Neutrophil (primary cell): ENCODE measurements around the gene TRMU.

ENCODE experiments used
- H3K27ac ChIP-seq: fragments of 200-600 bp; sonication (generic); 2 replicates; pipeline ENCODE4 v1.5.1; 2016; ENCODE audit warnings: mild to moderate bottlenecking, moderate library complexity
- H3K27me3 ChIP-seq: fragments of 200-600 bp; sonication (generic); 2 replicates; pipeline ENCODE4 v1.6.0; 2016; ENCODE audit warnings: mild to moderate bottlenecking
- H3K36me3 ChIP-seq: fragments of 200-600 bp; sonication (generic); 2 replicates; pipeline ENCODE4 v1.5.1; 2017
- H3K4me1 ChIP-seq, 2 experiments: fragments of 200-600 bp in 1 of 2; sonication (generic) in 1 of 2; 1 replicate in 1 of 2; 2 replicates in 1 of 2; pipeline versions ENCODE4 v1.5.1 to v1.6.1; 2013 to 2016; ENCODE audit warnings: low read depth in 1 of 2, low read length in 1 of 2, mild to moderate bottlenecking in 1 of 2, moderate library complexity in 1 of 2; ENCODE audit not compliant: control insufficient read depth in 1 of 2, insufficient read depth in 1 of 2
- H3K4me3 ChIP-seq, 2 experiments: fragments of 200-600 bp in 1 of 2; sonication (generic) in 1 of 2; 1 replicate in 1 of 2; 2 replicates in 1 of 2; pipeline ENCODE4 v1.5.1; 2013 to 2016; ENCODE audit warnings: low read depth in 1 of 2, low read length in 1 of 2, mild to moderate bottlenecking in 1 of 2, moderate library complexity in 1 of 2
- H3K9me3 ChIP-seq: fragments of 200-600 bp; sonication (generic); 2 replicates; pipeline ENCODE4 v1.5.1; 2016
- TF ChIP-seq, protein P1 (sequence below): fragments of 200-600 bp; sonication (generic); IDR thresholded peaks from 2 replicates; pipeline ENCODE4 v1.5.1; 2016; ENCODE audit warnings: antibody characterized with exemption

Gene TRMU

DNA sequence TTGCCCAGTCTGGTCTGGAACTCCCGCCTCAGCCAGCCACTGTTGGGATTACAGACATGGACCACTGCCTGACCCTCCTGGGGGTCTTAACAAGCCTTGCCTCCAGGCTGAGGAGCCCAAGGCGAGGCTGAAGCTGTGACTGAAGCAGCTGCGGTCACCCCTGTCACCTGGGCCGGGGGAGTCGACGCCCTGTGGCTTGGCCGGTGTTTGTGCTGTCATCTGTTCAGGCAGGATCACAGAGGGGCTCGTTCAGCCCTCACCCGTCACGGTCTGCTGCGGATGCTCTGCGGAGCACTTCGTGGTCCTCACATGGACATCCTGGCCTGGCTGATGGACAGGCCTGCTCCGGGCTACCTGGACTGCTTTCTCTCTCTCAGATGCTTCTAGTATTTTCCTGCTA lies 23.8 kb downstream of the TRMU start:
- TF ChIP-seq, protein P1, sequence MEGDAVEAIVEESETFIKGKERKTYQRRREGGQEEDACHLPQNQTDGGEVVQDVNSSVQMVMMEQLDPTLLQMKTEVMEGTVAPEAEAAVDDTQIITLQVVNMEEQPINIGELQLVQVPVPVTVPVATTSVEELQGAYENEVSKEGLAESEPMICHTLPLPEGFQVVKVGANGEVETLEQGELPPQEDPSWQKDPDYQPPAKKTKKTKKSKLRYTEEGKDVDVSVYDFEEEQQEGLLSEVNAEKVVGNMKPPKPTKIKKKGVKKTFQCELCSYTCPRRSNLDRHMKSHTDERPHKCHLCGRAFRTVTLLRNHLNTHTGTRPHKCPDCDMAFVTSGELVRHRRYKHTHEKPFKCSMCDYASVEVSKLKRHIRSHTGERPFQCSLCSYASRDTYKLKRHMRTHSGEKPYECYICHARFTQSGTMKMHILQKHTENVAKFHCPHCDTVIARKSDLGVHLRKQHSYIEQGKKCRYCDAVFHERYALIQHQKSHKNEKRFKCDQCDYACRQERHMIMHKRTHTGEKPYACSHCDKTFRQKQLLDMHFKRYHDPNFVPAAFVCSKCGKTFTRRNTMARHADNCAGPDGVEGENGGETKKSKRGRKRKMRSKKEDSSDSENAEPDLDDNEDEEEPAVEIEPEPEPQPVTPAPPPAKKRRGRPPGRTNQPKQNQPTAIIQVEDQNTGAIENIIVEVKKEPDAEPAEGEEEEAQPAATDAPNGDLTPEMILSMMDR = no peak
- Histone ChIP-seq H3K4me3 (no peak overlapping the region), H3K9me3 (no peaks in the 10 kb centered on the region), H3K27me3 (no peaks in the 10 kb centered on the region), H3K27ac (no peak overlapping the region), H3K4me1 (no peaks in the 10 kb centered on the region), H3K36me3 (peaks cover 43% of the 10 kb centered on the region)

DNA sequence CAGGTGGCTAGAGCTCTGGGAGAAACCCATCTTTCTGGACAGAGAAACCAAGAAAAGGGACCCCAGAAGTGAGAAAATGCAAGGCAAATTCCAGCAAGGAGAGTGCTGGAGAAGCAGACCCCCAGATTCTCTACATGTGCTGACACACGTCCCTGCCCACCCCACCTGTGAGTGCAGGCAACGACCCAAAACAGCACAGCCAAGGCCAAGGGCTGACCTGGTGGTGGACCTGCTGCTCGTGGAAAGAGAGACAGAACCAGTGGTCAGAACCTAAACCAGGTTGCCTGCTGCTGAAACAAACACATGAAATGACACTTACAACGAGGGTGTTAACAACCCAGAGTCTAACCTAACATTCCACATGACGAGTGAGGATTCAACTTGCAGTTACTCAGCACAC lies 24.6 kb downstream of the TRMU start:
- no peaks in the 10 kb centered on the region for H3K27me3 ChIP-seq
- no peak overlapping the region for H3K27ac ChIP-seq
- H3K9me3 ChIP-seq = no peaks in the 10 kb centered on the region
- H3K36me3 ChIP-seq = peaks cover 36% of the 10 kb centered on the region
- H3K4me1 ChIP-seq = no peaks in the 10 kb centered on the region
- H3K4me3 ChIP-seq = no peak overlapping the region
- TF ChIP-seq, protein P1 = no peak

DNA sequence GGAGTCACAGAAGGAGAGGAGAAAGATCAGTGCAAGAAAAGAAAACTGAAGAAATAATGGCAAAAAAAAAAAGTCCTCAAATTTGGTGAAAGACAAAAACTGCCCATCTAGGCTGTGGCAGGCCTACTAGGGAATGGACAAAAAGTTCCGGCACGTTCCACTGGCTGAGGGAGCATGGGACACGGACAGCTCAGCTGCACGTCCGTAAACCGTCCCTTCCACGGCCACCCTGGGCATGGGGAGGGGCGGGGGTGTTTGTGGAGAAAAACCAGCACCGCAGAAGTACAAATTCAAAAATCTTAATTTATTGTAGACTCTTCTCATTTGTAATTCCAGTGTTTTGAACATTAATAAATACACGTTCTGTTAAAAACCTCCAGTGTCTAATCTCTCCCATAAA lies 25.4 kb downstream of the TRMU start:
- Histone ChIP-seq H3K4me1 (no peaks in the 10 kb centered on the region), H3K27me3 (no peaks in the 10 kb centered on the region)
- TF ChIP-seq, protein P1 = no peak

DNA sequence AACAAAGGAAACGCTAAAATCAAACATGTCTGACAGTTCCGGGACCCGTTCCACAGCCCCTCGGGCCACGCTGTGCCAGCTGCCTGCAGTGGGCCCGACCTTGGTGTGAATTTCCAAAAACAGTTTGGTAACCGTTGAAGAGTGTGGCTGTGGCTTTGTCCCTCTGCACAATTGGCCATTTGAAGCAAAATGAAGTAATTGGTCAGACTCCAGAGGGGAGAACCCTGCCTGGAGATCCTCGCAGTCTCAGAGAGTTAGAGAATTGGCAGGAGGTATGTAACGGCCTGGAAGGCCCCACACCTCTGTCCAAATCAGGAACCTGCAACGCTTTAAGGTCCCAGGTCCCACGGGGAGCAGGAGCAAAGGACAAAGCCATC lies 26.3 kb downstream of the TRMU start:
- TF ChIP-seq, protein P1 = no peak

More for the DNA sequence above, 25.4 kb downstream of the TRMU start:
- Histone ChIP-seq H3K27ac (no peak overlapping the region), H3K36me3 (peaks cover 28% of the 10 kb centered on the region), H3K9me3 (no peaks in the 10 kb centered on the region), H3K4me3 (no peak overlapping the region)

DNA sequence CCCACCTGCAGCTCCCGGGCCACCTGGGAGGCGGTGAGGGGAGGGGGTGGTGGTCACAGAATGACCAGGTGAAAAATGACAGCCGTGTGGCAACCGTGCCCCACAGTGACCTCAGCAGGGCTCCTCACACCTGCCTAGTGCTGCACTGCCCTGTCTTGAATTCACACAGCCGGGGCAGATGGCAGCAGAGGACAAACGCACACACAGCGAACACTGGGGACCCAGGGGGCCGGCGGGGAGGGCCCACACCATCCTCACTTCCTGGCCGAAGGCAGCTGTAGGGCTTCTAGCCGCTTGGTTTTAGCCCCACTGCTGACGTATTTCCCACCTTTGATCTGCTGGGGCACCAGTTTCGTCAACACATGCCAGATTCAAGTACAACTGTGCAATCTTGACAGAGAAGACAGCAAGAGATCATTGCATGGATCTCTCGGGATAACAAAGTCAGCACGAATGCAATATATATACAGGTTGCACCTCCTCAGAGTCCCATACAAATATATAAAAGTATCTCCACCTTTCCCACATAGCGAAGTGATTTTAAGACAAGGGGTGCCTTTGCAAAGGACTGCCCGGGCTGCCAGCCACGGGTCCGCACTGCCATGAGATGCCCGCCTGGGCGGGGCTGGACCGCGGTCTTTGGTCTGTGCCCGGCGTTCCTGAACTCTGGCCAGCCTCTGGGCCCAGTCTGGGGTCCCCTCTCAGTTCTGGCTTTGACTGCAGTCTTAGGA lies 26.9 kb downstream of the TRMU start:
- Histone ChIP-seq H3K4me1 (no peaks in the 10 kb centered on the region), H3K27ac (no peak overlapping the region), H3K4me3 (no peak overlapping the region), H3K9me3 (no peaks in the 10 kb centered on the region), H3K36me3 (peaks cover 13% of the 10 kb centered on the region), H3K27me3 (peaks cover 13% of the 10 kb centered on the region)
- TF ChIP-seq, protein P1 = no peak

More for the DNA sequence above, 26.3 kb downstream of the TRMU start:
- Histone ChIP-seq H3K4me3 (no peak overlapping the region), H3K36me3 (peaks cover 19% of the 10 kb centered on the region), H3K4me1 (no peaks in the 10 kb centered on the region), H3K27ac (no peak overlapping the region), H3K27me3 (peaks cover 7% of the 10 kb centered on the region), H3K9me3 (no peaks in the 10 kb centered on the region)
